RWPE1 (cell line): ENCODE measurements around the gene MTHFD1L.

Source experiments
- CTCF ChIA-PET: fragments of 350-600 bp; sonication (Branson Sonifier 250); formaldehyde crosslinking; extraction: SDS; loops from one replicate; lab custom pipeline; 2021; lab: Yijun Ruan, JAX
- POLR2A ChIA-PET: fragments of 400-600 bp; formaldehyde crosslinking; extraction: SDS; loops from one replicate; lab custom pipeline; 2020; ENCODE audit warnings: antibody characterized with exemption; ENCODE audit not compliant: low non-redundant PET; lab: Yijun Ruan, JAX
- DNase-seq: peaks from one replicate; pipeline ENCODE4 v3.0.0; 2012; ENCODE audit warnings: low spot score
- H3K27ac ChIP-seq: fragments of 450-650 bp; 2 replicates; pipeline ENCODE4 v1.5.1; 2017
- TF ChIP-seq, protein P1 (sequence below): fragments of 450-650 bp; conservative IDR thresholded peaks from 2 replicates; pipeline ENCODE4 v1.5.1; 2017; ENCODE audit warnings: low read depth, mild to moderate bottlenecking

Gene MTHFD1L

GRCh38 chr6:151103266-151103665 is 237.8 kb downstream of the MTHFD1L start:
- ChIA-PET POLR2A (no interaction called here), CTCF (no interaction called here)
- DNase-seq: no peak
- H3K27ac ChIP-seq: no peak overlapping the region
- TF ChIP-seq, protein P1, sequence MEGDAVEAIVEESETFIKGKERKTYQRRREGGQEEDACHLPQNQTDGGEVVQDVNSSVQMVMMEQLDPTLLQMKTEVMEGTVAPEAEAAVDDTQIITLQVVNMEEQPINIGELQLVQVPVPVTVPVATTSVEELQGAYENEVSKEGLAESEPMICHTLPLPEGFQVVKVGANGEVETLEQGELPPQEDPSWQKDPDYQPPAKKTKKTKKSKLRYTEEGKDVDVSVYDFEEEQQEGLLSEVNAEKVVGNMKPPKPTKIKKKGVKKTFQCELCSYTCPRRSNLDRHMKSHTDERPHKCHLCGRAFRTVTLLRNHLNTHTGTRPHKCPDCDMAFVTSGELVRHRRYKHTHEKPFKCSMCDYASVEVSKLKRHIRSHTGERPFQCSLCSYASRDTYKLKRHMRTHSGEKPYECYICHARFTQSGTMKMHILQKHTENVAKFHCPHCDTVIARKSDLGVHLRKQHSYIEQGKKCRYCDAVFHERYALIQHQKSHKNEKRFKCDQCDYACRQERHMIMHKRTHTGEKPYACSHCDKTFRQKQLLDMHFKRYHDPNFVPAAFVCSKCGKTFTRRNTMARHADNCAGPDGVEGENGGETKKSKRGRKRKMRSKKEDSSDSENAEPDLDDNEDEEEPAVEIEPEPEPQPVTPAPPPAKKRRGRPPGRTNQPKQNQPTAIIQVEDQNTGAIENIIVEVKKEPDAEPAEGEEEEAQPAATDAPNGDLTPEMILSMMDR: no peak

DNA sequence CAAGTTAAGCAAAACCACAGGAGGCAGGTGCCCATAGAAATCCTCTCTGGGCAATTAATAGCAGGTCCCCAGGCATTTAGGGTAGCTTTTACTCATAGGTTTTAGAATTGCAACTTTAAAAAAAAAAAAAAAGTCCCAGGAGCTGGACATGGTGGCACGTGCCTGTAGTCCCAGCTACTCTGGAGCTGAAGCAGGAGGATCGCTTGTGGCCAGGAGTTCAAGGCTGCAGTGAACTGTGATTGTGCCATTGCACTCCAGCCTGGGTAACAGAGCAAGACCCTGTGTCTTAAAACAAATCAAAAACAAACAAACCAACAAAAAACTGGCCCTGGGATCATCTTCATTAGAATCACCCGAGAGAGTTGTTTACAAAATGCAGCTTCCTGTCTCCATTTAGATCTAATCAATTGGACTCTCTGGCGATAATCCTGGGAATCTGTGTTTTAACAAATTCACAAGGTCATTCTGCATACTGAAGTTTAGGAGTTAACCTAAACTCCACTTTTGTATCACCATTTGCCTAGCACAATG is 242.5 kb downstream of the MTHFD1L start:
- no peak for DNase-seq
- CTCF ChIA-PET: interaction anchor here (0.7 kb wide), 1 partner anchor 691 kb away, joined by 3 read pairs; no protein-coding TSS in a partner anchor
- no peak overlapping the region for H3K27ac ChIP-seq
- POLR2A ChIA-PET: no interaction called here
- TF ChIP-seq, protein P1: no peak

- POLR2A ChIA-PET: no interaction called here
- no peak for DNase-seq
- no peak overlapping the region for H3K27ac ChIP-seq
- CTCF ChIA-PET: interaction anchor here (0.6 kb wide), 1 partner anchor 119 kb away, joined by 3 read pairs; no protein-coding TSS in a partner anchor
- TF ChIP-seq, protein P1: no peak
Measured at GRCh38 chr6:151108548-151108947, 243.0 kb downstream of the MTHFD1L start.

GRCh38 chr6:151109361-151109760 is 243.9 kb downstream of the MTHFD1L start:
- no peak for DNase-seq
- H3K27ac ChIP-seq: no peak overlapping the region
- POLR2A ChIA-PET: no interaction called here
- CTCF ChIA-PET: interaction anchor here (0.6 kb wide), 1 partner anchor 118 kb away, joined by 3 read pairs; no protein-coding TSS in a partner anchor
- TF ChIP-seq, protein P1: no peak

DNA sequence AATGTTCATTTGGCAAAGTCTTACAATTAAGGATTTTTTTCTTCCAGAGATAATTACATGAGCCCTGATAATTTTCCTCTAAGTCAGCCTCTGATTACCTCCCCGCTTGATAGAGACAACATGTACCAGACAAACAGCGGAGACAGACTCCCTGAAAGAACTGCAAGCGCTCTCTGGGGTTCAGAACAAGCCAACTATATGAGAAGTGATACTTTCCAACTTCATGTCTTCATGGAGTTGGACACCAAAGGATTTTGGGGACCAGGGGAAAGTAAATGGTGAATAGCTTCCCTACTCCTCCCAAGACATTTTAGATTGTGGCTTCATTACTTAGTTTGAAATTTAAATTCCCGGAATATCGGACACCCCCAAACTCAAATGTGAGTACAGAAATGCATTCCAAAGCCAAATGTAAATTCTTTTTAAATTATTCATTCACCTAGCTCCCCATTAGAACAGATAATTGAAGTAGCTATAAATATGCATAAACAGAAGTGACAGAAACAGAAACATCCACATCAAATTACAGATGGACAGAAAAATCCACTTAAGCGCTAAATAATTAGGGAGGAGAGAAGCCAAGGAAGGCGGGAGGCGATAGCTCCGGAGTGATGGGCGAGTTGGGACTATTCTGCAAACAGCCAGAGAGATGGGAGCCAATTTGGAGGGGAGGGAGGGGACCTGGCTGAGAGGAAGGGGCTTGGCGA is 244.5 kb downstream of the MTHFD1L start:
- ChIA-PET CTCF (interaction anchor here (0.8 kb wide), 1 partner anchor 9 kb away, joined by 3 read pairs; no protein-coding TSS in a partner anchor), POLR2A (no interaction called here)
- TF ChIP-seq, protein P1: no peak
- DNase-seq: no peak
- H3K27ac ChIP-seq: no peak overlapping the region

- ChIA-PET CTCF (interaction anchor here (0.8 kb wide), 1 partner anchor 8 kb away, joined by 3 read pairs; no protein-coding TSS in a partner anchor), POLR2A (no interaction called here)
- TF ChIP-seq, protein P1: no peak
- no peak for DNase-seq
- no peak overlapping the region for H3K27ac ChIP-seq
Measured at GRCh38 chr6:151110576-151110905, 245.0 kb downstream of the MTHFD1L start.
